Fibroblast of gingiva (primary cell): ENCODE results near the gene CCNI.
"Not testable (repeated sequence)": the region's sequence is repeated elsewhere in the genome, so short reads cannot be mapped to it uniquely, and the experiment has no call there.

Experiments
- DNase-seq: peaks from one replicate; pipeline ENCODE4 v3.0.0-alpha.2; 2011; ENCODE audit warnings: low read depth

CCNI gene

GRCh38 chr4:77075869-77076799 lies at the start of gene CCNI:
Gene CCNI (minus strand): TSS chr4:77075989. CDS start chr4:77066362, 9,627 bp downstream.
- peak; percentile 98 for DNase-seq

GRCh38 chr4:77124576-77124975 lies 48.8 kb upstream of the CCNI start:
- no peak for DNase-seq

GRCh38 chr4:77123411-77123810 lies 47.6 kb upstream of the CCNI start:
- DNase-seq, result no peak

GRCh38 chr4:77122656-77123055 lies 46.9 kb upstream of the CCNI start:
- DNase-seq, result no peak

- no peak for DNase-seq
Measured at GRCh38 chr4:77121736-77122240, 46.0 kb upstream of the CCNI start.

- no peak for DNase-seq
Measured at GRCh38 chr4:77120886-77121508, 45.2 kb upstream of the CCNI start.

GRCh38 chr4:77117721-77118120 lies 41.9 kb upstream of the CCNI start:
- DNase-seq, result no peak

- no peak for DNase-seq
Measured at GRCh38 chr4:77113069-77113468, 37.3 kb upstream of the CCNI start.

- peak; percentile 31 for DNase-seq
Measured at GRCh38 chr4:77110730-77111129, 34.9 kb upstream of the CCNI start.

- DNase-seq, result peak; percentile 11
Measured at GRCh38 chr4:77104791-77105540, 29.2 kb upstream of the CCNI start.

GRCh38 chr4:77104388-77104787 lies 28.6 kb upstream of the CCNI start:
- DNase-seq, result no peak

GRCh38 chr4:77100234-77100633 lies 24.4 kb upstream of the CCNI start:
- DNase-seq, result no peak

GRCh38 chr4:77097611-77098010 lies 21.8 kb upstream of the CCNI start:
- no peak for DNase-seq

- peak; percentile 30 for DNase-seq
Measured at GRCh38 chr4:77095101-77095821, 19.5 kb upstream of the CCNI start.

- no peak for DNase-seq
Measured at GRCh38 chr4:77094496-77094895, 18.7 kb upstream of the CCNI start.

GRCh38 chr4:77093401-77093800 lies 17.6 kb upstream of the CCNI start:
- DNase-seq, result no peak

- DNase-seq, result no peak
Measured at GRCh38 chr4:77092975-77093374, 17.2 kb upstream of the CCNI start.

- no peak for DNase-seq
Measured at GRCh38 chr4:77089866-77090265, 14.1 kb upstream of the CCNI start.

GRCh38 chr4:77087027-77087426 lies 11.2 kb upstream of the CCNI start:
- not testable (repeated sequence) for DNase-seq

GRCh38 chr4:77084019-77084639 lies 8.3 kb upstream of the CCNI start:
- no peak for DNase-seq

GRCh38 chr4:77082886-77083608 lies 7.3 kb upstream of the CCNI start:
- no peak for DNase-seq
